Fibroblast of the aortic adventitia (primary cell): Measurements from ENCODE around the gene TMEM156. TPM values are rescaled to one million over a fixed set of nuclear protein-coding genes. Genes with fewer than 3 reads are reported as not detected.

Experiments used
- DNase-seq: peaks from one replicate; pipeline ENCODE4 v3.0.0-alpha.2; 2010; ENCODE audit warnings: low read depth
- H3K4me3 ChIP-seq: 2 replicates; pipeline ENCODE4 v1.5.1; 2011; ENCODE audit warnings: low read depth, mild to moderate bottlenecking, control low read depth, low read length, moderate library complexity
- total RNA-seq: library from RNA; depleted of rRNA; stranded (reverse); fragments of >200 nt; gene quantifications from 2 replicates; pipeline ENCODE4 v1.2.3, GENCODE V29; 2012; ENCODE audit warnings: low replicate concordance
- TF ChIP-seq, protein P1 (sequence below): IDR thresholded peaks from 2 replicates; pipeline ENCODE4 v1.5.1; 2011; ENCODE audit warnings: mild to moderate bottlenecking, low read length, control low read depth, inconsistent platforms; ENCODE audit not compliant: insufficient read depth

Gene TMEM156
- total RNA-seq, 1 donor = 0.18 TPM

DNA sequence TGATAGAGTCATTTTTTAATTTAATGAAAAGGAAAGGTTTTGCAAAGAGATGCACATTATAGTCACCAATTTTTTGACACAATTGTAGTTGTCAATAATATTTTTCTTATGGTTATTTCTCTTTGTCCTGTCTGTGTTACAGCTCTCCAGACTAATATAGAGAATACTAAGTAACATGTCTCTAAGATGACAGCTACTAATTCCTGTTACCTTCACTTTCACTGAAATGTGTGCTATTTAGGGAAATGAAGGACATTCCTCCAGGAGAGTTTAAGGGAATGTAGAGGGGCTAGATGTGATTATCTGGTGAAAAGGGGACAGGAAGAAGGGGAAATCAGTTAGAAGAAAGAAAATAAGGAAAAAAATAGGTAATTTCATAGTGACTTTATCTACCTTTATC lies 31.2 kb upstream of the TMEM156 start:
- TF ChIP-seq, protein P1, sequence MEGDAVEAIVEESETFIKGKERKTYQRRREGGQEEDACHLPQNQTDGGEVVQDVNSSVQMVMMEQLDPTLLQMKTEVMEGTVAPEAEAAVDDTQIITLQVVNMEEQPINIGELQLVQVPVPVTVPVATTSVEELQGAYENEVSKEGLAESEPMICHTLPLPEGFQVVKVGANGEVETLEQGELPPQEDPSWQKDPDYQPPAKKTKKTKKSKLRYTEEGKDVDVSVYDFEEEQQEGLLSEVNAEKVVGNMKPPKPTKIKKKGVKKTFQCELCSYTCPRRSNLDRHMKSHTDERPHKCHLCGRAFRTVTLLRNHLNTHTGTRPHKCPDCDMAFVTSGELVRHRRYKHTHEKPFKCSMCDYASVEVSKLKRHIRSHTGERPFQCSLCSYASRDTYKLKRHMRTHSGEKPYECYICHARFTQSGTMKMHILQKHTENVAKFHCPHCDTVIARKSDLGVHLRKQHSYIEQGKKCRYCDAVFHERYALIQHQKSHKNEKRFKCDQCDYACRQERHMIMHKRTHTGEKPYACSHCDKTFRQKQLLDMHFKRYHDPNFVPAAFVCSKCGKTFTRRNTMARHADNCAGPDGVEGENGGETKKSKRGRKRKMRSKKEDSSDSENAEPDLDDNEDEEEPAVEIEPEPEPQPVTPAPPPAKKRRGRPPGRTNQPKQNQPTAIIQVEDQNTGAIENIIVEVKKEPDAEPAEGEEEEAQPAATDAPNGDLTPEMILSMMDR = no peak
- no peak overlapping the region for H3K4me3 ChIP-seq

DNA sequence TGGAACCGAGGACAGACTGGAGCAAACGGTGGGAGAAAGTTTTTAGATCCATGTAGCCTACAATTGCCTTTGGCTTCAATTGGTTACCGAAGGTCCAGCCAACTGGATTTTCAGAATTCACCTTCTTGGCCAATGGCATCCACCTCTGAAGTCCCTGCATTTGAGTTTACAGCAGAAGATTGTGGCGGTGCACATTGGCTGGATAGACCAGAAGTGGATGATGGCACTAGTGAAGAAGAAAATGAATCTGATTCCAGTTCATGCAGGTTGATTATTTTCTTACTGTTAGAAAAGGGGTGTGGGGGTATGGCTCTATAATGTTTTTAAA lies 30.5 kb upstream of the TMEM156 start:
- DNase-seq = no peak
- TF ChIP-seq, protein P1 = no peak
- H3K4me3 ChIP-seq = no peak overlapping the region

More for the DNA sequence above, 31.2 kb upstream of the TMEM156 start:
- DNase-seq = no peak

DNA sequence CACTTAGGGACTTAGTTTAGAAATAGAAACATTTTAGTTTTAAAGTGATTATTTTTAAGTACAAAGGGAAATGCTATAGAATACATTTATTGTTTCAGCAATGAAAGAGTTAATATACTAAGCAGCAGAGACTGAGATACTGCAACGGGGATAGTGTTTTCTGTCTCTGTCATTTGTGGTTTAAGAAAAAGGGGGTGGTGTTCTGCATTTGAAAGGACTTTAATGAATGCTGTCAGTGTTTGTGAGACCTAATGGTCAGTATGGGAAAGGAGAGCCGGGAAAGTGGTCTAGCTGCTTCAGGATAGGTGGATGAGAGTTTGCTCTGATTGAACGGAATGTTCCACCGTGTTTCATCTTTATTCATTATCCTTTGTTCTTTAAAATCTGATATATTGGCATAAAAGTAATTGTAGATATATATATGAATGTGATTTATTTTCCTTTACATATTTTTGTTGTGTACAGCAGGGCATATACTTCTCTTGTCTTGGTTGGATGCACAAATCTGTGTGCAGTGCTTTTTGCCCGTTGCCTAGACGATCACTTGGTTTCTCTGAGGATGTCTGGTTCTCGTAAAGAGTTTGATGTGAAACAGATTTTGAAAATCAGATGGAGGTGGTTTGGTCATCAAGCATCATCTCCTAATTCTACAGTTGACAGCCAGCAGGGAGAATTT lies 30.0 kb upstream of the TMEM156 start, which contains the start of gene KLHL5:
Gene KLHL5 (plus strand): TSS at position 139 of the 676 bp plus-strand sequence. CDS start 421 bp downstream, at position 560.
- no peak within 1 kb of the TSS for H3K4me3 ChIP-seq
- DNase-seq = no peak
- TF ChIP-seq, protein P1 = no peak

DNA sequence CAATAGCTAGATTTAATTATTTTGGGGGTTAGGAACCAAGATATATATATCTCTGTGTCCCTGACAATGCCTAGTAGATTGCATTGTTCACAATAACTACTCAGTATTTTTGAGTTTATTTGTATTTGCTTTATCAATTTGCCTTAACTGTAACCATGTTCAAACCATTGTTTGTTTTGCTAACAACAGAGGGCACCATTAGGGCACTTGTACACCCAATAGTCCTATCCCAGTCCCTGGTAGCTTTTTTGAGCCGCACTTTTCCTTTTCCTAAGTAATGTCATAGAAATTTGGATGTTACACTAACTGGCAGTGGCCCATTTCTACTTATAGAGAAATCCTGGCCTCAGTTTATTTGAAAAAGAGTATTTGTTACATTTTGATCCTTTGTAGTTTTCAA lies 29.2 kb upstream of the TMEM156 start:
- H3K4me3 ChIP-seq = no peak overlapping the region
- TF ChIP-seq, protein P1 = no peak
- no peak for DNase-seq

DNA sequence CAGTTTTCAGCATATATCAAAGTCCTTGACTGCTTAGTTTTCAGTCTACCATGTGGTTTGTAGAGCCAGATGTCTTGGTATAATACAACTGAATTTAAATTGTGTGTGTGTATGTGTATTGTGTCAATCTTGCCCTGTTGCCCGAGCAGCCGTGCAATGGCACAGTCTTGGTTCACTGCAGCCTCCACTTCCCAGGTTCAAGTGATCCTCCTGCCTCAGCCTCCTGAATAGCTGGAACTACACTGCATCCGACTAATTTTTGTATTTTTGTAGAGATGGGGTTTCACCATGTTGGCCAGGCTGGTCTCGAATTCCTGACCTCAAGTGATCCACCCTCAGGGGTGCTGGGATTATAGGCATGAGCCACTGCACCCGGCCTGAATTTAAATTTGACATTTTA lies 23.8 kb upstream of the TMEM156 start:
- TF ChIP-seq, protein P1 = no peak
- DNase-seq = no peak

DNA sequence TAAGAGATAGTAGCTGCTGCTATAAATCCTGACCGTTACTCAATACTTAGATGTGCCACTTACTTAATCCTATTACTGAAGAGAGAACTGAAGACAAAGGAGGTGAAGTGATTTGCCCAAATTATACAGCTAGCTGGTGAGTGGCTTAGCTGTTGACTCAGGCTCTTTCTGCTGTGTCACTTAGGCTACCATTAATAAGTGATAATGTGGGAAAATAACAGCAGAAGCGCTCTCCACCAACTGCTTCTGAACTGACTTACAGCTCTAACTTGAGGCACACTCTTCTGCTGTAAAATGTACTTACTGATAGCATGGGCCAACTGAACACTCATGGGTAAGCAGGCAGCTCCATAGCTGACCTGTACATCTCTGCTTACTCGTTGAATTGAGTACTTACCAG lies 22.3 kb upstream of the TMEM156 start:
- TF ChIP-seq, protein P1 = no peak
- no peak for DNase-seq
- H3K4me3 ChIP-seq = no peak overlapping the region

More for the DNA sequence above, 23.8 kb upstream of the TMEM156 start:
- H3K4me3 ChIP-seq = no peak overlapping the region

DNA sequence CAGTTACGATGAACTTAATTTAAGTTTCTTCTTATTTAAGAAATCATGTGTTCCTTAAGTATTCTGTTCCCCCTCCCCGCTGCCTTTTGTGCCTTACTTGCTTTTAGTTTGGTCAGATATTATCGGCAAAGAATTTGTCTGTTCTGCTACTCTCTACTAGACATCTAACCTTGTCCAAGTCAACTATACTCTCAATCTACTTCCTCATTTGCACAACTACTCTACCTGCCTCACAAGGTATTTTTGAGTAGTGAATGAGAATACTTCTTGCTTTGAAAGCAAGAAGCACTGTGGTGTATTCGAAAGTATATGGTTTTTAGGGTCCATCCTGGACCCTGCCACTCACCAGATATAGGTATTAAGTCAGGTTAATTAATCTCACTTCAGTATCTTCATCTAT lies 21.8 kb upstream of the TMEM156 start:
- no peak for DNase-seq
- H3K4me3 ChIP-seq = no peak overlapping the region
- TF ChIP-seq, protein P1 = no peak
